Testis (tissue), 2 donors: Measurements from ENCODE around the gene MEAF6.

Source experiments
- CTCF ChIP-seq, 3 experiments: fragments of 450-650 bp in 2 of 3; fragments of 200-600 bp in 1 of 3; sonication (generic) in 1 of 3; IDR thresholded peaks; one replicate each; pipeline ENCODE4 v1.5.1; 2016 to 2019; ENCODE audit warnings: antibody characterized with exemption in 3 of 3, mild to moderate bottlenecking in 2 of 3, moderate library complexity in 1 of 3
- POLR2A ChIP-seq: fragments of 450-650 bp; IDR thresholded peaks from one replicate; pipeline ENCODE4 v1.6.1; 2017; ENCODE audit warnings: antibody characterized with exemption, mild to moderate bottlenecking, moderate library complexity

DNA sequence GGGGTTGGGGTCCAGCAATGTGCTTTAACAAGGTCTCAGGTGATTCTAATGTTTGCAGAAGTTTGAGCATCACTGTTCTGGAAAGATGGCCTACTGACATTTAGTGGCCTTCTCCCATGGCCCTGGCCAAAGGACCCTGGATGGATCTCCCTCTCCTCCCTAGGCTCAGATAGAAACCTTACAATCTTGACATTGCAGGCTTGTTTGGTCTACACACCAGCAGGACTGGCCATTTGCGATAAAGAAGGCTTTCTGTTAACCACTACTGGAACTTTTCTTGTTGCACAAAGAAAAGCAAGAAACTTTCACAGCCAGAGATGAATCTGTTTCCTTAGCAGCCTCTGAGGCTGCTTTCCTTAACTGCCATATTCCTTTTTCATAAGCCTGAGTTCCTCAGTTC, 48.4 kb upstream of the MEAF6 start:
- TF ChIP-seq CTCF (IDR thresholded peaks at IDR 0.05) (no peak), POLR2A (no peak)
